Muscle of leg (tissue), 11 donors: Measurements from ENCODE around the gene SPATA7. TPM values are rescaled to one million over a fixed set of nuclear protein-coding genes. Genes with fewer than 3 reads are reported as not detected.

Experiments used
- DNase-seq: peaks from one replicate; pipeline ENCODE4 v3.0.0; 2013
- H3K27ac ChIP-seq: one replicate; pipeline ENCODE4 v1.5.1; 2013; ENCODE audit warnings: mild to moderate bottlenecking, low read length, control low read depth
- H3K27me3 ChIP-seq: one replicate; pipeline ENCODE4 v1.6.1; 2013; ENCODE audit warnings: low read length; ENCODE audit not compliant: control insufficient read depth, insufficient read depth
- H3K36me3 ChIP-seq: one replicate; pipeline ENCODE4 v1.6.1; 2013; ENCODE audit warnings: low read length; ENCODE audit not compliant: control insufficient read depth, insufficient read depth
- H3K4me1 ChIP-seq: one replicate; pipeline ENCODE4 v1.6.1; 2013; ENCODE audit warnings: low read length; ENCODE audit not compliant: control insufficient read depth, insufficient read depth
- H3K4me3 ChIP-seq: one replicate; pipeline ENCODE4 v1.5.1; 2013; ENCODE audit warnings: low read length, control low read depth
- H3K9me3 ChIP-seq: replicated peaks from 2 replicates; pipeline ENCODE4 v1.6.1; 2013; ENCODE audit warnings: low read depth, low read length; ENCODE audit not compliant: control insufficient read depth
- WGBS: methylation state at CpG from one replicate; pipeline ENCODE4 v1.1.5; 2013; ENCODE audit warnings: missing lambda C conversion rate; ENCODE audit not compliant: insufficient coverage; 5-methylcytosine and 5-hydroxymethylcytosine counted together
- polyA plus RNA-seq, 8 donors: library from polyadenylated mRNA; unstranded; fragments of 120-200 nt; gene quantifications; one replicate each; pipeline versions ENCODE4 v1.2.1 to v1.2.3, GENCODE V29; 2013; ENCODE audit warnings: inconsistent platforms in 1 of 8, low replicate concordance in 1 of 8; ENCODE audit not compliant: insufficient read length in 8 of 8, insufficient read depth in 1 of 8
- total RNA-seq: library from RNA; stranded (reverse); fragments of 120-200 nt; gene quantifications from one replicate; pipeline ENCODE4 v1.2.4, GENCODE V29; 2013

SPATA7 gene
- total and polyA plus RNA-seq, 9 donors = 9.6 to 13.6 (median 11.1) TPM

- peaks cover 68% of the 10 kb centered on the region for H3K36me3 ChIP-seq
- no peaks in the 10 kb centered on the region for H3K4me1 ChIP-seq
- H3K27ac ChIP-seq = no peak overlapping the region
- no peak for DNase-seq
- H3K27me3 ChIP-seq = no peaks in the 10 kb centered on the region
- 76% methylated on average over 37 of the region's 40 CpGs for WGBS
- no peaks in the 10 kb centered on the region for H3K9me3 ChIP-seq
- H3K4me3 ChIP-seq = no peak overlapping the region
Measured at GRCh38 chr14:88479574-88479987, 94.1 kb downstream of the SPATA7 start.

DNA sequence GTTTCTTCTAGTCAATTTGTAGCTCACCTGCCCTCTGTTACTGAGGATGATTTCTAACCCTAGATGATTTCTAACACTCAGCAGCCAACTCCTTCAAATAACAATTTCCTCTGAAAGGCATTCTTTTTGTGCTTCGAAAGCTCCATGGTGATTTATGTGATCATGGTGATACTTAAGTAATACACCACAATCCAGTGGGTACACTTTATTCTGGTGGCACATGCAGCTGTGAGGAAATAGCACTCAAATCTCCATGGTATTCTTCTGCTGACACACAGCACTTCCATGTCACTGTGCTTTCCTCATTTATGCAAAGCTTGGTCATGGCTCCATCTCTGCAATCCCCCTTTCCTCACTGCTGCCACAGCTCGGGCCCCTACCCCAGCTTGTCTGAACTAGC is 95.6 kb downstream of the SPATA7 start:
- DNase-seq = no peak
- Histone ChIP-seq H3K4me1 (no peaks in the 10 kb centered on the region), H3K9me3 (no peaks in the 10 kb centered on the region), H3K27me3 (no peaks in the 10 kb centered on the region), H3K27ac (no peak overlapping the region), H3K36me3 (peaks cover 70% of the 10 kb centered on the region), H3K4me3 (no peak overlapping the region)
- WGBS = no CpG with 5 or more reads among the region's 2 CpGs

DNA sequence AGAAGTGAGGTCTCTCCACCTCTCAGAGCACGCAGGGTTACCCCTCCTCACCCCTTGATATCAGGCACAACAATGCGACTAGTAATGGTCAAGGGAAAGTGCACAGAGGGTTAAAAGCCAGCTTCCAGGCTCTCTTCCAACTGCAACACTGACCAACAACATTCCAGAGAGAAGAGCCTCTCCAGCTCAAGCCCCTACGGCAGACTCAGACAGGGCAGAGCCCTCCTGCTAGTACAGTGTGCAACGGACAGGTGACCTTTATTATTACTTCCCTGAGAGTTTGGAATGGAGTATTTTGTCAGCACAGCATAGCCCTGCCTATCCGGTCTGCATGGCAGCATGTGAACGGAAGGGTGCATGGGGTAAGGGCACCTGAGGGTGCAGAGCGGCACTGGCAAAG is 96.3 kb downstream of the SPATA7 start:
- no peak overlapping the region for H3K27ac ChIP-seq

DNA sequence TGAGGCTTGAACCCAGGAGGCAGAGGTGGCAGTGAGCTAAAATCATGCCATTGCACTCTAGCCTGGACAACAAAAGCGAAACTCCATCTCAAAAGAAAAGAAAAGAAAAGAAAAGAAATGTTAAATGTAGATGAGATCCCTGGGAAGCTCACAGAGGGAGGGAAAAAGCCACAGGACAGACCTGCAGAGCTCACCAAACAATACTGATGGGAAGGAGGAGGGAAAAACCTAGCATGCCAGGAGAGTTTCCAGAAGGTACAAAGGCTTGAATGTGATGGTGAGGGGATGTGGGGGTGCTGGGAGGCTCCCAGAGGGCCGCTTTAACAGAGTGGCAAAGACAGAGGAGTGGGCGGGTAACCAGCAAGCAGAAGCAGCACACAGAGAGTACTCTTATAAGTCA is 97.1 kb downstream of the SPATA7 start:
- Histone ChIP-seq H3K27me3 (no peaks in the 10 kb centered on the region), H3K9me3 (no peaks in the 10 kb centered on the region), H3K4me3 (no peak overlapping the region), H3K27ac (no peak overlapping the region), H3K4me1 (no peaks in the 10 kb centered on the region), H3K36me3 (peaks cover 69% of the 10 kb centered on the region)
- no peak for DNase-seq
- WGBS = 100% methylated on average over 3 of the region's 3 CpGs

More for the DNA sequence above, 96.3 kb downstream of the SPATA7 start:
- DNase-seq = no peak
- no peaks in the 10 kb centered on the region for H3K9me3 ChIP-seq
- H3K4me1 ChIP-seq = no peaks in the 10 kb centered on the region
- H3K36me3 ChIP-seq = peaks cover 71% of the 10 kb centered on the region
- 67% methylated on average over 6 of the region's 7 CpGs for WGBS
- H3K27me3 ChIP-seq = no peaks in the 10 kb centered on the region
- no peak overlapping the region for H3K4me3 ChIP-seq

Other genes starting within 250 kb of the SPATA7 start
- 0.04 TPM for gene KCNK10, start 62.4 kb upstream of the SPATA7 start, total RNA-seq
- gene KCNK10, start 62.4 kb upstream of the SPATA7 start, polyA plus RNA-seq = under 1 TPM in 4 of 8 donors, not detected in 4; 0.01 to 0.23 (median 0.03) TPM
- gene PTPN21, start 169.3 kb downstream of the SPATA7 start, total RNA-seq = 23.9 TPM
- 10 to 100 TPM; 33.2 to 60.2 (median 48.0) TPM for gene PTPN21, start 169.3 kb downstream of the SPATA7 start, polyA plus RNA-seq
- gene ZC3H14, start 177.4 kb downstream of the SPATA7 start, total RNA-seq = 39.1 TPM
- gene ZC3H14, start 177.4 kb downstream of the SPATA7 start, polyA plus RNA-seq = 10 to 100 TPM; 30.0 to 39.1 (median 33.5) TPM